HEK293 (cell line): Measurements from ENCODE around the gene C10orf67.

Experiments used
- CTCF ChIA-PET: fragments of 350-600 bp; formaldehyde crosslinking; extraction: SDS; loops from one replicate; lab custom pipeline; 2021; ENCODE audit warnings: antibody characterized with exemption; lab: Yijun Ruan, JAX
- POLR2A ChIA-PET: fragments of 300-600 bp; formaldehyde crosslinking; extraction: SDS; loops from one replicate; lab custom pipeline; 2020; ENCODE audit warnings: antibody characterized with exemption, inconsistent platforms; lab: Yijun Ruan, JAX
- H3K27ac ChIP-seq: fragments of 200-500 bp; sonication (Bioruptor generic); 2 replicates; pipeline ENCODE4 v1.5.1; 2014; ENCODE audit warnings: low read depth, low read length, control low read depth, inconsistent platforms; ENCODE audit errors: extremely low read depth
- H3K36me3 ChIP-seq, 2 experiments: fragments of 200-500 bp in 1 of 2; sonication (Bioruptor generic) in 1 of 2; 1 replicate in 1 of 2; 2 replicates in 1 of 2; pipeline ENCODE4 v1.5.1; 2014 to 2017; ENCODE audit warnings: inconsistent platforms in 2 of 2, low read length in 2 of 2; ENCODE audit not compliant: control insufficient read depth in 2 of 2, insufficient read depth in 1 of 2
- H3K4me1 ChIP-seq: fragments of 200-500 bp; sonication (Bioruptor generic); 2 replicates; pipeline ENCODE4 v1.5.1; 2014; ENCODE audit warnings: mild to moderate bottlenecking, low read length, inconsistent platforms; ENCODE audit not compliant: control insufficient read depth, insufficient read depth
- H3K4me3 ChIP-seq: 2 replicates; pipeline ENCODE4 v1.5.1; 2011; ENCODE audit warnings: low read depth, mild to moderate bottlenecking, control low read depth, low read length, moderate library complexity
- H3K9me3 ChIP-seq: fragments of 200-500 bp; sonication (Bioruptor generic); 2 replicates; pipeline ENCODE4 v1.5.1; 2014; ENCODE audit warnings: low read depth, low read length, inconsistent platforms; ENCODE audit not compliant: control insufficient read depth, insufficient read depth
- FEZF1 ChIP-seq: fragments of 450-650 bp; formaldehyde crosslinking; IDR thresholded peaks from 2 replicates; pipeline ENCODE4 v1.5.1; 2016; ENCODE audit warnings: missing biosample characterization, missing genetic modification characterization
- GLI4 ChIP-seq: fragments of 450-650 bp; formaldehyde crosslinking; IDR thresholded peaks from 2 replicates; pipeline ENCODE4 v1.5.1; 2016; ENCODE audit warnings: missing biosample characterization, missing genetic modification characterization
- PRDM2 ChIP-seq: fragments of 450-650 bp; formaldehyde crosslinking; IDR thresholded peaks from 2 replicates; pipeline ENCODE4 v1.5.1; 2016; ENCODE audit warnings: missing biosample characterization, missing genetic modification characterization, borderline replicate concordance
- REPIN1 ChIP-seq: fragments of 450-650 bp; formaldehyde crosslinking; IDR thresholded peaks from 2 replicates; pipeline ENCODE4 v1.5.1; 2017; ENCODE audit warnings: missing biosample characterization, missing genetic modification characterization, low read depth
- ZBTB1 ChIP-seq: fragments of 450-650 bp; formaldehyde crosslinking; IDR thresholded peaks from 2 replicates; pipeline ENCODE4 v1.5.1; 2016; ENCODE audit warnings: missing biosample characterization, missing genetic modification characterization
- ZBTB6 ChIP-seq: fragments of 450-650 bp; formaldehyde crosslinking; IDR thresholded peaks from 2 replicates; pipeline ENCODE4 v1.5.1; 2017; ENCODE audit warnings: missing biosample characterization, missing genetic modification characterization
- ZNF114 ChIP-seq: fragments of 450-650 bp; formaldehyde crosslinking; IDR thresholded peaks from 2 replicates; pipeline ENCODE4 v1.5.0; 2017; ENCODE audit warnings: missing biosample characterization, missing genetic modification characterization
- ZNF549 ChIP-seq: fragments of 450-650 bp; IDR thresholded peaks from 2 replicates; pipeline ENCODE4 v1.5.1; 2018; ENCODE audit warnings: missing biosample characterization, missing genetic modification characterization, mild to moderate bottlenecking, inconsistent platforms, moderate library complexity
- ZNF600 ChIP-seq: fragments of 450-650 bp; formaldehyde crosslinking; IDR thresholded peaks from 2 replicates; pipeline ENCODE4 v1.5.1; 2016; ENCODE audit warnings: missing biosample characterization, missing genetic modification characterization
- ZNF610 ChIP-seq: fragments of 450-650 bp; formaldehyde crosslinking; IDR thresholded peaks from 2 replicates; pipeline ENCODE4 v1.5.1; 2016; ENCODE audit warnings: missing biosample characterization, missing genetic modification characterization, borderline replicate concordance
- ZNF654 ChIP-seq: fragments of 450-650 bp; formaldehyde crosslinking; IDR thresholded peaks from 2 replicates; pipeline ENCODE4 v1.5.1; 2016; ENCODE audit warnings: low read depth, missing biosample characterization, missing genetic modification characterization
- ZNF777 ChIP-seq: fragments of 450-650 bp; formaldehyde crosslinking; IDR thresholded peaks from 2 replicates; pipeline ENCODE4 v1.5.1; 2017; ENCODE audit warnings: missing biosample characterization, missing genetic modification characterization, borderline replicate concordance
- TF ChIP-seq, protein P1 (sequence below): fragments of 450-650 bp; formaldehyde crosslinking; optimal IDR thresholded peaks from 2 replicates; pipeline ENCODE3; 2016; ENCODE audit warnings: missing biosample characterization, mild to moderate bottlenecking, missing genetic modification characterization

Gene C10orf67

DNA sequence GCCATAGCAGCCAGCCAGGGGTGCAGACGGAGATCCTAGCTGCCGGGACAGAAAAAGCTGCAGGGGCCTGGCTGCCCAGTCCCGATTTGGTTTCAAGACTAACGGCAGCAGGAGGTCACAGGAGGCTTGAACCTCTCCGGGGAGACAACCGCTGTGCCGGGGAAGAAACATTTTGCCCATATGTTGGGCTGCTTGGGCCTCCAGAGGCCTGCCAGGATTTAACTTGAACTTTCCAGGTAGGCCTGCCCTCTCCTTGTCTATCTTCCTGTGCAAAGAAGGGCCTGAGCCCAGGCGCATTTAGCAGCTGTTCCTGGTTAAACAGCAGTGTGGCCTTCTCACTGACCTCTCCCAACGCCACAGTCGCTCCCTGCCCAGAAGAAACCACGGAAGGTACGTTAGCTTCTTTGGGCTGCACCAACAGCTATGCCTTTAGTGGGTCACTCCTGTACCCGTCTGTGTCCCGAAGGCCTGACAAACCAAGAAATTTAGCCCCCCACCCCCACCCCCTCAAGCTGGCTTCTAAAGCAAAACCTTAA is 169.6 kb downstream of the C10orf67 start:
- POLR2A ChIA-PET = no interaction called here
- CTCF ChIA-PET = interaction anchor here (2.0 kb wide), 1 partner anchor 17 kb away, joined by 7 read pairs; no protein-coding TSS in a partner anchor

More for the DNA sequence above, 169.6 kb downstream of the C10orf67 start:
- H3K27ac ChIP-seq = no peak overlapping the region
- H3K4me1 ChIP-seq = no peaks in the 10 kb centered on the region; the same call in 1 of the 2 replicates
- H3K4me3 ChIP-seq = no peak overlapping the region
- TF ChIP-seq ZNF114 = no peak
- TF ChIP-seq ZBTB1 (tag by site-specific recombination) = no peak
- no peak for TF ChIP-seq ZNF777 (tag by site-specific recombination)
- TF ChIP-seq, protein P1, sequence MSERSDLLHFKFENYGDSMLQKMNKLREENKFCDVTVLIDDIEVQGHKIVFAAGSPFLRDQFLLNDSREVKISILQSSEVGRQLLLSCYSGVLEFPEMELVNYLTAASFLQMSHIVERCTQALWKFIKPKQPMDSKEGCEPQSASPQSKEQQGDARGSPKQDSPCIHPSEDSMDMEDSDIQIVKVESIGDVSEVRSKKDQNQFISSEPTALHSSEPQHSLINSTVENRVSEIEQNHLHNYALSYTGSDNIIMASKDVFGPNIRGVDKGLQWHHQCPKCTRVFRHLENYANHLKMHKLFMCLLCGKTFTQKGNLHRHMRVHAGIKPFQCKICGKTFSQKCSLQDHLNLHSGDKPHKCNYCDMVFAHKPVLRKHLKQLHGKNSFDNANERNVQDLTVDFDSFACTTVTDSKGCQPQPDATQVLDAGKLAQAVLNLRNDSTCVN = no peak
- TF ChIP-seq ZBTB6 (tag by site-specific recombination) = no peak
- no peak for TF ChIP-seq ZNF549 (tag by site-specific recombination)
- no peak for TF ChIP-seq ZNF610
- no peak for TF ChIP-seq ZNF600 (tag by site-specific recombination)
- TF ChIP-seq FEZF1 = no peak
- no peak for TF ChIP-seq PRDM2 (tag by site-specific recombination)
- no peak for TF ChIP-seq GLI4 (tag by site-specific recombination)
- no peak for TF ChIP-seq REPIN1
- TF ChIP-seq ZNF654 (tag by site-specific recombination) = no peak
- TF ChIP-seq, all 188 proteins: peak for 0
- Histone ChIP-seq H3K9me3 (no peaks in the 10 kb centered on the region), H3K36me3 (no peaks in the 10 kb centered on the region)
